GM08714 (cell line): ENCODE results near the gene ADCYAP1R1.

ENCODE experiments used
- H3K4me3 ChIP-seq: fragments of 200-500 bp; sonication (Bioruptor generic); 2 replicates; pipeline ENCODE4 v1.5.1; 2014; ENCODE audit warnings: mild to moderate bottlenecking, low read length, inconsistent platforms
- ZNF274 ChIP-seq: IDR thresholded peaks from 2 replicates; pipeline ENCODE4 v1.6.1; 2012; ENCODE audit warnings: mild to moderate bottlenecking, low read depth, low read length

Gene ADCYAP1R1

GRCh38 chr7:31027161-31027965 lies 24.7 kb upstream of the ADCYAP1R1 start:
- H3K4me3 ChIP-seq: no peak overlapping the region
- TF ChIP-seq ZNF274: no peak

- H3K4me3 ChIP-seq: no peak overlapping the region
- TF ChIP-seq ZNF274: no peak
These were observed 24.1 kb upstream of the ADCYAP1R1 start for GRCh38 chr7:31028006-31028405.

- TF ChIP-seq ZNF274: no peak
- H3K4me3 ChIP-seq: no peak overlapping the region
These were observed 23.6 kb upstream of the ADCYAP1R1 start for GRCh38 chr7:31028417-31028992.

GRCh38 chr7:31029251-31030042 lies 22.7 kb upstream of the ADCYAP1R1 start:
- no peak for TF ChIP-seq ZNF274
- H3K4me3 ChIP-seq: no peak overlapping the region

- TF ChIP-seq ZNF274: no peak
- H3K4me3 ChIP-seq: no peak overlapping the region
These were observed 18.3 kb upstream of the ADCYAP1R1 start for GRCh38 chr7:31033674-31034300.

GRCh38 chr7:31036924-31037323 lies 15.2 kb upstream of the ADCYAP1R1 start:
- no peak for TF ChIP-seq ZNF274
- H3K4me3 ChIP-seq: no peak overlapping the region

GRCh38 chr7:31043051-31043471 lies 9.0 kb upstream of the ADCYAP1R1 start:
- no peak for TF ChIP-seq ZNF274
- H3K4me3 ChIP-seq: no peak overlapping the region

- TF ChIP-seq ZNF274: no peak
- no peak overlapping the region for H3K4me3 ChIP-seq
These were observed 7.6 kb upstream of the ADCYAP1R1 start for GRCh38 chr7:31044529-31044928.

GRCh38 chr7:31046723-31047122 lies 5.4 kb upstream of the ADCYAP1R1 start:
- no peak for TF ChIP-seq ZNF274
- no peak overlapping the region for H3K4me3 ChIP-seq

- H3K4me3 ChIP-seq: no peak overlapping the region
- no peak for TF ChIP-seq ZNF274
These were observed 4.6 kb upstream of the ADCYAP1R1 start for GRCh38 chr7:31047313-31048146.

- H3K4me3 ChIP-seq: no peak overlapping the region
- no peak for TF ChIP-seq ZNF274
These were observed 2.9 kb upstream of the ADCYAP1R1 start for GRCh38 chr7:31049005-31049765.

- H3K4me3 ChIP-seq: no peak overlapping the region
- TF ChIP-seq ZNF274: no peak
These were observed 356 bp downstream of the ADCYAP1R1 start for GRCh38 chr7:31052487-31052840.
